ENCODE results near the gene BPI.
"Not testable (repeated sequence)": the region's sequence is repeated elsewhere in the genome, so short reads cannot be mapped to it uniquely, and the experiment has no call there.

Gene BPI

GRCh38 chr20:38336726-38337125 is 32.8 kb downstream of the BPI start:
- ChIA-PET CTCF (no interaction called here), POLR2A (no interaction called here)

GRCh38 chr20:38337561-38338140 is 33.7 kb downstream of the BPI start:
- CTCF ChIA-PET: no interaction called here
- POLR2A ChIA-PET: no interaction called here
- no peak for TF ChIP-seq CTCF (IDR thresholded peaks at IDR 0.05; ENCODE audit: control extremely low read depth, extremely low read depth, low read depth, missing control alignments)
- DNase-seq (ENCODE audit: extremely low spot score): no peak

More at GRCh38 chr20:38336726-38337125, 32.8 kb downstream of the BPI start:
- TF ChIP-seq CTCF (IDR thresholded peaks at IDR 0.05; ENCODE audit: control extremely low read depth, extremely low read depth, low read depth, missing control alignments): no peak
- DNase-seq (ENCODE audit: extremely low spot score): no peak

GRCh38 chr20:38338849-38339520 is 35.0 kb downstream of the BPI start:
- CTCF ChIA-PET: no interaction called here
- POLR2A ChIA-PET: no interaction called here
- no peak for DNase-seq (ENCODE audit: extremely low spot score)
- no peak for TF ChIP-seq CTCF (IDR thresholded peaks at IDR 0.05; ENCODE audit: control extremely low read depth, extremely low read depth, low read depth, missing control alignments)

- POLR2A ChIA-PET; DNase-seq (ENCODE audit: extremely low spot score); CTCF ChIA-PET: not testable (repeated sequence)
These were observed 35.6 kb downstream of the BPI start for GRCh38 chr20:38339521-38339896.

- ChIA-PET POLR2A (no interaction called here), CTCF (no interaction called here)
- no peak for TF ChIP-seq CTCF (IDR thresholded peaks at IDR 0.05; ENCODE audit: control extremely low read depth, extremely low read depth, low read depth, missing control alignments)
- DNase-seq (ENCODE audit: extremely low spot score): no peak
These were observed 36.0 kb downstream of the BPI start for GRCh38 chr20:38339997-38340396.

GRCh38 chr20:38340693-38341092 is 36.7 kb downstream of the BPI start:
- no peak for DNase-seq (ENCODE audit: extremely low spot score)
- no peak for TF ChIP-seq CTCF (IDR thresholded peaks at IDR 0.05; ENCODE audit: control extremely low read depth, extremely low read depth, low read depth, missing control alignments)
- POLR2A ChIA-PET: no interaction called here
- CTCF ChIA-PET: no interaction called here

GRCh38 chr20:38342216-38342615 is 38.3 kb downstream of the BPI start:
- no peak for TF ChIP-seq CTCF (IDR thresholded peaks at IDR 0.05; ENCODE audit: control extremely low read depth, extremely low read depth, low read depth, missing control alignments)
- DNase-seq (ENCODE audit: extremely low spot score): no peak
- CTCF ChIA-PET: interaction anchor here (1.2 kb wide), 1 partner anchor 121 kb away, joined by 3 read pairs; no protein-coding TSS in a partner anchor
- POLR2A ChIA-PET: no interaction called here
